Activated CD4-positive, alpha-beta memory T cell treated with anti-CD3 and anti-CD28 coated beads for 36 hours (primary cell): ENCODE results near the gene ITGAV. TPM values are rescaled to one million over a fixed set of nuclear protein-coding genes. Genes with fewer than 3 reads are reported as not detected.

Experiments
- total RNA-seq, 2 experiments: library from RNA; stranded (reverse); gene quantifications; one replicate each; pipeline ENCODE4 v1.2.3, GENCODE V29; 2021

Gene ITGAV
- total RNA-seq, 2 experiments from 2014 or later, result 8.9 to 9.9 TPM

Other genes starting within 250 kb of the ITGAV start
- gene ZC3H15, start 103.8 kb upstream of the ITGAV start, total RNA-seq, result 10 to 100 TPM; 82.5 to 87.1 TPM
- under 1 TPM; 0.48 to 0.68 TPM for gene FAM171B, start 104.0 kb downstream of the ITGAV start, total RNA-seq